Astrocyte (in vitro differentiated cells and primary cell): Measurements from ENCODE around the gene SERF2. TPM values are rescaled to one million over a fixed set of nuclear protein-coding genes. Genes with fewer than 3 reads are reported as not detected.
"Not testable (repeated sequence)": the region's sequence is repeated elsewhere in the genome, so short reads cannot be mapped to it uniquely, and the experiment has no call there.

Experiments used
- DNase-seq: peaks from one replicate; pipeline ENCODE4 v3.0.0-alpha.2; 2010; ENCODE audit warnings: low read depth
- FAIRE-seq: peaks from 2 replicates; lab custom pipeline; 2011; peaks lifted over from hg19 to GRCh38; lab: Jason Lieb, UNC
- H2AFZ ChIP-seq: 2 replicates; pipeline ENCODE4 v1.6.0; 2012; ENCODE audit warnings: low read depth, low read length, inconsistent platforms
- H3K27ac ChIP-seq: 2 replicates; pipeline ENCODE4 v1.5.1; 2011; ENCODE audit warnings: low read depth, low read length, inconsistent platforms
- H3K27me3 ChIP-seq: 2 replicates; pipeline ENCODE4 v1.6.0; 2011; ENCODE audit warnings: low read length, inconsistent platforms; ENCODE audit not compliant: insufficient read depth
- H3K36me3 ChIP-seq: 2 replicates; pipeline ENCODE4 v1.5.1; 2011; ENCODE audit warnings: low read length, inconsistent platforms; ENCODE audit not compliant: insufficient read depth
- H3K4me1 ChIP-seq: 2 replicates; pipeline ENCODE4 v1.5.1; 2011; ENCODE audit warnings: low read length, inconsistent platforms; ENCODE audit not compliant: insufficient read depth
- H3K4me2 ChIP-seq: 2 replicates; pipeline ENCODE4 v1.6.0; 2012; ENCODE audit warnings: low read length, inconsistent platforms
- H3K4me3 ChIP-seq: 2 replicates; pipeline ENCODE4 v1.5.1; 2011; ENCODE audit warnings: low read depth, mild to moderate bottlenecking, low read length, inconsistent platforms; ENCODE audit not compliant: insufficient read depth
- H3K79me2 ChIP-seq: 2 replicates; pipeline ENCODE4 v1.6.0; 2012; ENCODE audit warnings: mild to moderate bottlenecking, low read length, inconsistent platforms; ENCODE audit not compliant: insufficient read depth
- H3K9ac ChIP-seq: 2 replicates; pipeline ENCODE4 v1.6.0; 2012; ENCODE audit warnings: mild to moderate bottlenecking, low read length, inconsistent platforms
- H3K9me3 ChIP-seq: 2 replicates; pipeline ENCODE4 v1.5.1; 2012; ENCODE audit warnings: low read depth, mild to moderate bottlenecking, low read length, inconsistent platforms; ENCODE audit not compliant: insufficient read depth
- H4K20me1 ChIP-seq: 2 replicates; pipeline ENCODE4 v1.6.0; 2012; ENCODE audit warnings: low read length, inconsistent platforms; ENCODE audit not compliant: insufficient read depth
- H3K27ac Mint-ChIP-seq: one replicate; pipeline ENCODE4 v1.8.0; 2021; ENCODE audit warnings: mild to moderate bottlenecking, mixed read lengths; ENCODE audit not compliant: unreplicated experiment
- H3K27me3 Mint-ChIP-seq: one replicate; pipeline ENCODE4 v1.8.0; 2021; ENCODE audit warnings: low read depth, mixed read lengths; ENCODE audit not compliant: unreplicated experiment
- H3K36me3 Mint-ChIP-seq: one replicate; pipeline ENCODE4 v1.8.0; 2021; ENCODE audit warnings: low read depth, mixed read lengths; ENCODE audit not compliant: unreplicated experiment
- H3K4me1 Mint-ChIP-seq: one replicate; pipeline ENCODE4 v1.8.0; 2021; ENCODE audit warnings: low read depth, mixed read lengths; ENCODE audit not compliant: unreplicated experiment
- H3K4me3 Mint-ChIP-seq: one replicate; pipeline ENCODE4 v1.8.0; 2021; ENCODE audit warnings: mild to moderate bottlenecking, moderate library complexity, mixed read lengths; ENCODE audit not compliant: unreplicated experiment
- H3K9me3 Mint-ChIP-seq: one replicate; pipeline ENCODE4 v1.8.0; 2021; ENCODE audit warnings: mild to moderate bottlenecking, mixed read lengths; ENCODE audit not compliant: unreplicated experiment
- EZH2 ChIP-seq: IDR thresholded peaks from 2 replicates; pipeline ENCODE4 v1.6.1; 2012; ENCODE audit warnings: mild to moderate bottlenecking, low read length, inconsistent platforms; ENCODE audit not compliant: insufficient read depth
- microRNA-seq: library from miRNA; unstranded; fragments of <30 nt; microRNA quantifications from one replicate; pipeline ENCODE4 v1.2.0, GENCODE V29; 2020
- total RNA-seq: library from RNA; stranded (reverse); gene quantifications from 2 replicates; pipeline ENCODE4 v1.2.1, GENCODE V29; 2021
- TF ChIP-seq, protein P1 (sequence below): IDR thresholded peaks from 2 replicates; pipeline ENCODE4 v1.5.1; 2011; ENCODE audit warnings: low read depth, mild to moderate bottlenecking, inconsistent platforms, low read length, moderate library complexity; ENCODE audit not compliant: insufficient read depth

Gene SERF2
- total RNA-seq, 1 donor from 2014 or later: 933 TPM

DNA sequence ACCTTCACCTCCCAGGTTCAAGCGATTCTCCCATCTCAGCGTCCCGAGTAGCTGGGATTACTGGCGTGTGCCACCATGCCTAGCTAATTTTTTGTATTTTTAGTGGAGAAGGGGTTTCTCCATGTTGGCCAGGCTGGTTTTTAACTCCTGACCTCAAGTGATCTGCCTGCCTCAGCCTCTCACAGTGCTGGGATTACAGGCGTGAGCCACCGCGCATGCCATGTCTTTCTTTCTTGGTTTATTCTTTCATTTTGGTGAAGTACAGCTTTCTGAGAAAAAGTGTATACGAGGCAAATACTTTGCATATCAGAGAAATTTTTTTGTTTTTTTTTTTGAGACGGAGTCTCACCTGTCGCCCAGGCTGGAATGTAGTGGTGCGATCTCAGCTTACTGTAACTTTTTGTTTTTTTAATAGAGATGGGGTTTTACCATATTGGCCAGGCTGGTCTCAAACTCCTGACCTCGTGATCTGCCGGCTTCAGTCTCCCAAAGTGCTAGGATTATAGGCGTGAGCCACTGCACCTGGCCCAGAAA is 39.5 kb downstream of the SERF2 start:
- not testable (repeated sequence) for H3K79me2 ChIP-seq, H3K4me1 Mint-ChIP-seq

GRCh38 chr15:43832485-43832884 is 40.4 kb downstream of the SERF2 start:
- not testable (repeated sequence) for H3K27ac Mint-ChIP-seq, H3K36me3 Mint-ChIP-seq, FAIRE-seq, H3K27ac ChIP-seq, H3K4me3 Mint-ChIP-seq, H3K4me1 ChIP-seq, H3K27me3 ChIP-seq, H4K20me1 ChIP-seq, H2AFZ ChIP-seq, H3K9me3 Mint-ChIP-seq, H3K9me3 ChIP-seq, DNase-seq, H3K4me3 ChIP-seq, H3K79me2 ChIP-seq, H3K27me3 Mint-ChIP-seq, H3K9ac ChIP-seq, H3K4me1 Mint-ChIP-seq, H3K36me3 ChIP-seq, H3K4me2 ChIP-seq

More for the DNA sequence above, 39.5 kb downstream of the SERF2 start:
- H4K20me1 ChIP-seq, DNase-seq, H3K9me3 ChIP-seq, H3K36me3 ChIP-seq, H3K27me3 ChIP-seq, H3K9ac ChIP-seq, H2AFZ ChIP-seq, H3K27ac ChIP-seq, H3K4me1 ChIP-seq, H3K9me3 Mint-ChIP-seq, H3K4me3 ChIP-seq, FAIRE-seq, H3K27me3 Mint-ChIP-seq, H3K4me3 Mint-ChIP-seq, H3K27ac Mint-ChIP-seq, H3K4me2 ChIP-seq, H3K36me3 Mint-ChIP-seq: not testable (repeated sequence)

GRCh38 chr15:43845421-43845820 is 53.3 kb downstream of the SERF2 start:
- no peak overlapping the region for H2AFZ ChIP-seq
- no peak overlapping the region for H3K4me2 ChIP-seq
- no peaks in the 10 kb centered on the region for H3K9me3 ChIP-seq
- H3K4me1 ChIP-seq: no peaks in the 10 kb centered on the region
- DNase-seq (peak; percentile 3), FAIRE-seq (no peak)
- Mint-ChIP-seq H3K27ac (no peak overlapping the region), H3K4me3 (no peak overlapping the region), H3K36me3 (no peaks in the 10 kb centered on the region), H3K27me3 (no peaks in the 10 kb centered on the region), H3K9me3 (no peaks in the 10 kb centered on the region), H3K4me1 (no peaks in the 10 kb centered on the region)
- H3K4me3 ChIP-seq: no peak overlapping the region
- no peaks in the 10 kb centered on the region for H3K79me2 ChIP-seq
- H4K20me1 ChIP-seq: no peaks in the 10 kb centered on the region
- H3K36me3 ChIP-seq: peaks cover 16% of the 10 kb centered on the region
- no peak overlapping the region for H3K27ac ChIP-seq
- TF ChIP-seq EZH2: no peak
- TF ChIP-seq, protein P1, sequence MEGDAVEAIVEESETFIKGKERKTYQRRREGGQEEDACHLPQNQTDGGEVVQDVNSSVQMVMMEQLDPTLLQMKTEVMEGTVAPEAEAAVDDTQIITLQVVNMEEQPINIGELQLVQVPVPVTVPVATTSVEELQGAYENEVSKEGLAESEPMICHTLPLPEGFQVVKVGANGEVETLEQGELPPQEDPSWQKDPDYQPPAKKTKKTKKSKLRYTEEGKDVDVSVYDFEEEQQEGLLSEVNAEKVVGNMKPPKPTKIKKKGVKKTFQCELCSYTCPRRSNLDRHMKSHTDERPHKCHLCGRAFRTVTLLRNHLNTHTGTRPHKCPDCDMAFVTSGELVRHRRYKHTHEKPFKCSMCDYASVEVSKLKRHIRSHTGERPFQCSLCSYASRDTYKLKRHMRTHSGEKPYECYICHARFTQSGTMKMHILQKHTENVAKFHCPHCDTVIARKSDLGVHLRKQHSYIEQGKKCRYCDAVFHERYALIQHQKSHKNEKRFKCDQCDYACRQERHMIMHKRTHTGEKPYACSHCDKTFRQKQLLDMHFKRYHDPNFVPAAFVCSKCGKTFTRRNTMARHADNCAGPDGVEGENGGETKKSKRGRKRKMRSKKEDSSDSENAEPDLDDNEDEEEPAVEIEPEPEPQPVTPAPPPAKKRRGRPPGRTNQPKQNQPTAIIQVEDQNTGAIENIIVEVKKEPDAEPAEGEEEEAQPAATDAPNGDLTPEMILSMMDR: no peak
- H3K27me3 ChIP-seq: no peaks in the 10 kb centered on the region
- no peak overlapping the region for H3K9ac ChIP-seq

Small RNA genes lying within 50 kb of the gene (microRNA-seq; reads per million reads assigned to microRNA genes)
- gene MIR1282: not detected

Other genes starting within 250 kb of the SERF2 start
- gene PPIP5K1, start 202.1 kb upstream of the SERF2 start, total RNA-seq: 21.4 and 26.0 TPM in 2 replicates
- gene CKMT1B, start 198.3 kb upstream of the SERF2 start, total RNA-seq: 0.72 and 0.89 TPM in 2 replicates
- gene STRC, start 173.5 kb upstream of the SERF2 start, total RNA-seq: 0.25 and 0.29 TPM in 2 replicates
- 2.0 and 3.3 TPM in 2 replicates for gene CATSPER2, start 143.5 kb upstream of the SERF2 start, total RNA-seq
- 1.2 TPM in 2 replicates for gene CKMT1A, start 98.5 kb upstream of the SERF2 start, total RNA-seq
- gene PDIA3, start 45.9 kb upstream of the SERF2 start, total RNA-seq: 777 and 911 TPM in 2 replicates
- 3.2 and 3.8 TPM in 2 replicates for gene ELL3, start 15.4 kb upstream of the SERF2 start, total RNA-seq
- gene SERINC4, start 7.9 kb downstream of the SERF2 start, total RNA-seq: 0.30 TPM in 1 of 2 replicates, not detected in the other
- gene HYPK, start 8.3 kb downstream of the SERF2 start, total RNA-seq: 13.7 and 15.7 TPM in 2 replicates
- 33.1 and 35.2 TPM in 2 replicates for gene MFAP1, start 32.4 kb downstream of the SERF2 start, total RNA-seq
- 0.73 and 1.0 TPM in 2 replicates for gene WDR76, start 34.7 kb downstream of the SERF2 start, total RNA-seq